ENCODE data around the gene ZNF48. TPM values are rescaled to one million over a fixed set of nuclear protein-coding genes. Genes with fewer than 3 reads are reported as not detected.

Gene ZNF48
- 6.3 and 8.0 TPM in 2 replicates for total RNA-seq

DNA sequence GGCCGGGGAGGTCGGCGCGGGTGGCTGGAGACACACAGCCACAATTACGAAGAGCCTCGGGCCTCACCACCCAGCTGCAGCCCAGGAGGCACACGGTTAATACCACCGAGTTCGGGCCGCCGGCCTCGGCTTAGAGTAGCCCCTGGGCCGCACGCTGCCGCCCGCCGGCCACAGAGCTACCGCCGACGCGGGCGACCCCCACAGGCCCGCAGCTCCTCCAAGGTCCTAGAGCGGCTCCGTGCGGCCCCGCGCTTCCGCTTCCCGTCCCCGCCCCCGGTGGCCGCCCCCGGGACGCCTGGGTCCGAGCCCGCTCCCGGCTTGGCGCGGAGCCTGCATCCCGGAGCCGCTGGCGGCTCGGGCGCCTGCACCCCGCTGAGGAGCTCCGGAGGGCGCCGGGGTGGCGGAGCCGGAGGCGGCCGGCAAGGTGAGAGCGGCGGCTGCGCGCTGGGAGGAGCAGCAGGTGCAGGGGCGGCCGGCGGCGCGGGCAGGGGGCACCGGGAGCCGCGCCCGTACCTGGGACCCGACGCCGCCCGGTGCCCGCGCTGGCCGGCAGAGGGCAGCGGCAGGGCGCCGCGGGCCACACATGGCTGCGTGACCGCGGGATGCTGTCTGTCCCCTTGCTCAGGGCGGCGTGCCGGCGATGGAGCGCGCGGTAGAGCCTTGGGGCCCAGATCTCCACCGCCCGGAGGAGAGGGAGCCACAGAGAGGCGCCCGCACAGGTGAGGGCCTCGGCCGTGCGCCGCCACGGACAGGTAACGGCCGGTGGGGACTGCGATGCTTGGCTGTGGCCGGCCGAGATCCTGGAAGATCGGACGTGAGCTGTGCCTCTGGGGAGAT lies at the start of gene ZNF48:
Gene ZNF48 (plus strand): TSS at position 266 of the 837 bp plus-strand sequence. CDS start 375 bp downstream, at position 641.

GRCh38 chr16:30355144-30355953 lies 39.9 kb upstream of the ZNF48 start, which contains the start of gene CD2BP2:
Gene CD2BP2 (minus strand): TSS chr16:30355308. CDS start chr16:30354681, 627 bp downstream.

DNA sequence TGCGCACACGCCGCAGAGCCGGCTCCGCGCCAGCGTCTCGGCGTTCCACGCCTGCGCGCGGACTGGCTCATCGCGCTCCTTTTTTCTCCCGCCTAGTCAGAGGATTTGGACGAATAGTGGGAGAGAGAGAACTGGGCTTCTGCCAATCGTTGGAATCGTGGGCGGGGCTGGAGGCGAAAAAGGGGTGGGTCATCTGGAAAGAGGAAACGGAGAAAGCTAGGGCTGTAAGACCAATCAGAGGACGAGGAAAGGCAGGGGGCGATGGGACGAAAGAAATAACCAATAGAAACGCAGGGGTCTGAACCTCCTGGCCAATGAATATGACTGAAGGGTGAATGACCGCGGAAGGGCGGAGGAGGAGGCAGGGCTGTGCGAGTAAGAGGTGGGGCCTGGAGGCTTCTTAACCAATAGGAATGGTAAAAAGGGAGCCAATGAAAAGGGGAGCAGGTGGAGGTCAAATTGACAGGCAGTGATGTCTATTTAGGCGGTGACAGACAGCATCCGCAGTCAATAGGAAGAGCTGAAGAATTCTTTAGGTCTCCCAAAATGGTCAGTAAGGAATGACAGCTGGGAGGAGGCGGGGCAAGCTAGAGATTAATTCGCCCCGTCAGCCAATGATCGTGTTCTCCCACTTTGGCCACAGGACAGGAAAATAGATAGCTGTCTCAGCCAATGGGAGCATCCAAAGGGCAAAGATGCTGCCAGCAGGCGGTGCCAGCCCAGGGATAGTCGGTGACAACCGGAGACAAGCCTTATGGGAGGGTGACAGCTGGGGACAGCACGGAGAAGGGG lies 24.6 kb upstream of the ZNF48 start, which contains the start of gene TBC1D10B:
Gene TBC1D10B (minus strand): TSS at position 39 of the 792 bp plus-strand sequence. CDS start 311 bp downstream, outside the sequence.

DNA sequence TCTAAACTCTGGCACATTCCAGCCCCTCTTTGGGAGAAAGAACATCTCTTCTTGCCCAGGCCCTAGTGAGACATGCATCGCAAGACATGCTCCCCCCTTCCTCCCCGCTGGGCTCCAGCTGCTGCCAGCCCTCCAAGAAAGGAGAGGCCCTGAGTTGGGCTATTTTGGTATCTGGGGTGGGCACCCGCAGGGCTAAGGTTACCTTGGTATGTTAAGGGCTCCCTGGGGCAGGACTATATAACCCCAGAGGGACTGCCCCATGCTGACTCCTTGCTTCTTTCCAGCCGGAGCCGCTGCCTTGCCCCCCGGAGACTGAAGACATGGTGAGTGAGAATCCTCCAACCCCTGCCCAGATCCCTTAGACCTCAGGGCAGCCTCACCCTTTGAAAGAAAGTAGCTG lies 20.7 kb upstream of the ZNF48 start, which contains the start of gene MYL11:
Gene MYL11 (plus strand): TSS at position 265 of the 400 bp plus-strand sequence. CDS start 56 bp downstream, at position 321.

DNA sequence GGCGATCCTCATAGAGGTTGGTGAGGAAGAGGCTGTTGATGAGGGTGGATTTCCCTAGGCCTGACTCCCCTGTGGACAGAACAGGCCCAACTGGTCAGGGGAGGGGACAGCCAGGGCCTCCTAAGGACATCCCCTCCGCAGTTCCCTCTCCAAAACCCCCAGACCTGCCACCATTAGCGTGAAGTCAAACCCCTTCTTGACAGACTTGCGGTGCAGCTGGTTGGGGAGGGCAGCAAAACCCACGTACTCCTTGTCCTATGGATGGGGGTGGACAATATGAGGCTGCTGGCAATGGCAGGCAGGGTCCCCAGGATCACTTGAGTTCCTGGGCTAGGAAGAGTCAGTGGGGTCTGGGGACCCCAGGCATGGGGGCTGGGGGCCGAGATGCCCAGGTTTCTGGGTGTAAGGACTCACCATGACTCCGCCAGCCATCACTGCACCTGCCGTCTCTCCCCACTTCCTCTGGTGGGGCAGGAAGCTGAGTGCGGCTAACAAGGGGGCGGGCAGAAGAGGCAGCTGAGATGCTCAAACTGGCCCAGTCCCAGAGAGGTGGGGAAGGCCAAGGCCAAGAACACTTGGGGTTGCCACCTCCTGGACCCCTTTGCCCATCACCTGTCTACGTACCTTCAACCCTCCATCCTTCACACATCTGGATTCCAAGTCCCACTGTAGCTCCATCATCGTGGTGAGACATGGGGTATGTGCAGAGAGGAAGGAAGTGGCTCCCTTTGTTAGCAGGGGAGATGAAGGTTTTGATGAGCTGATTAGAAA lies 12.9 kb upstream of the ZNF48 start, which contains the start of gene SEPTIN1:
Gene SEPTIN1 (minus strand): TSS at position 451 of the 771 bp plus-strand sequence. CDS start 19 bp downstream, at position 432.

DNA sequence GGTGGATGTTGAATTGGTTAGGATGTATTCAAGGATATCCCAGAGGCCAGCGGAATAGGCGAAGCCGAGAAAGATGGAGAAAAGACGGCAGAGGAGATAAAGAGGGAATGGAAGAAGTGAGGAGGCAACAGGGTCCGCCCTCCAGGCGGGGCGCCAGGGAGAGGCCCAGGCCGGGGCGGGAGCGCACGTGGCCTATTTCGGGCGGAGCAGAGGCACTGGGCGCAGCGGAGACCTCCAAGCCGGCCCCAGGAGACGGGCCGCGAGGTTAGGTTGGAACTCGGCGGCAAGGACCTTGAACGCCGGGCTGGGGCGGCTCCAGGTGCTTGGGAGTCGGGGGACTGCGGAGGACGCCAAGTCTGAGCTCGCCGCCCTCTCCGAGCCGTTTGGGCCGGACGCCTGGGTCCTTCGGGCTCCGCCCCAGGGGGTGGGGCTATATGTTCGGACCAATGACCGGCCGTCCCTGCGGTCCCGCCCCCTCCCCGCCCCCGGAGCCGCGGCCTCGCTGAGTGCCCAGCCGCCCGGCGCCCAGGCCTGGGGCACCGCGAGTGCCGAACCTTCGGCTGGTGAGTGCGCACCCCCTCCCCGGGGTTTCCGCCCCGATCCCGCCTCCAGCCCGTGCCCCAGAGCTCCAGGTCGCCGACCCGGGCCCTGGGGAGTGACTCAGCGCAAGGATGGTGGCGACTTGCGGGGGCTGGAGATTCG lies 12.0 kb downstream of the ZNF48 start, which contains the start of gene ZNF771:
Gene ZNF771 (plus strand): TSS at position 505 of the 702 bp plus-strand sequence. CDS start 448 bp downstream, outside the sequence.

DNA sequence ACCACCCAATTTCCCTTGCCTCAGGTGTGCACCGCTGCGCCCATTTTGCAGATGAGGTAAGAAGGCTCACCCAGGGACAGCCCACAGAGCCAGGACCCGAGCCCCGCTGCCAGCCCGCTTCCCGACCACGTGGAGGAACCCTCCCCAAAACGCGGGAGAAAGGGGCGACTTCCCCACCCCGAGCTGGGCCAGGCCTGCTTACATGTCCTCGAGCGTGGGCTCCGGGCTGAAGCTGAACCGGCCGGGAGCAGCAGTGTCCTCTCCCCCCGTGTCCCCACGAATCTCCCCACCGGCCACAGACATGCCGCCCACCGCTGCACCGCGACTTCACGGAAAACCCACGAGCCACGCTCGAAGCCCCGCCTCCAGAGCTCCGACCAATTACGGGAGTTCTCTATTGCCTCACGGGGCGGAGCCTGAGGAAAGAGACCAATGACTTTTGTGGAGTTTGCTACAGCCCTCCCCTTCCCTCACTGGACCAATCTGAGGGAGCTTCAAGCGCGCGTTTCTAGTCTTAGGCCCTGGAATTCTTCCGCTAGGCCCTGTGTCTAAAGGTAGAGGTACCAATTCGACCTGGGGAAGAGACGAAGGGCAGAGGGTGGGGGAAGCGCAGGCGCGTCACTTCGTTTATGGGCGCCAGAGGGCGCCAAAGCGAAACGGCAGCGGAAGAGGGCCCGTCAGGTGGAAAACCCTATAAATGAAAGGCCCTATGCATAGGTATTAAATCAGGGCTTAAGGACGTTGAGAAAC lies 34.6 kb downstream of the ZNF48 start, which contains the start of gene DCTPP1:
Gene DCTPP1 (minus strand): TSS at position 353 of the 750 bp plus-strand sequence. CDS start 50 bp downstream, at position 303.

GRCh38 chr16:30445408-30446202 lies 50.4 kb downstream of the ZNF48 start, which contains the start of gene SEPHS2:
Gene SEPHS2 (minus strand): TSS chr16:30445874. CDS start chr16:30445727, 147 bp downstream.

Small RNAs within 50 kb of the gene (small RNA-seq; reads per million reads assigned to genes)
- 7.0 reads per million, percentile 85 among the genes with 10 or more reads in this experiment for gene RF00406

Other genes starting within 250 kb of the ZNF48 start
- 0.49 and 0.73 TPM in 2 replicates for gene CORO1A, start 211.8 kb upstream of the ZNF48 start, total RNA-seq
- 26.1 and 65.0 TPM in 2 replicates for gene BOLA2B, start 201.8 kb upstream of the ZNF48 start, total RNA-seq
- gene SLX1A, start 201.5 kb upstream of the ZNF48 start, total RNA-seq, result 15.9 and 17.8 TPM in 2 replicates
- 3.7 and 3.8 TPM in 2 replicates for gene SULT1A3, start 196.2 kb upstream of the ZNF48 start, total RNA-seq
- gene NPIPB13, start 146.9 kb upstream of the ZNF48 start, total RNA-seq, result 0.65 TPM in 1 of 2 replicates, not detected in the other
- 28.8 and 30.7 TPM in 2 replicates for gene CD2BP2, start 40.1 kb upstream of the ZNF48 start, total RNA-seq
- gene TBC1D10B, start 24.9 kb upstream of the ZNF48 start, total RNA-seq, result 45.1 and 47.4 TPM in 2 replicates
- gene MYL11, start 20.6 kb upstream of the ZNF48 start, total RNA-seq, result not detected in 2 replicates
- 0.12 and 0.32 TPM in 2 replicates for gene SEPTIN1, start 12.9 kb upstream of the ZNF48 start, total RNA-seq
- 10.8 and 11.5 TPM in 2 replicates for gene ZNF771, start 12.2 kb downstream of the ZNF48 start, total RNA-seq
- 7.3 and 8.6 TPM in 2 replicates for gene DCTPP1, start 34.6 kb downstream of the ZNF48 start, total RNA-seq
- gene SEPHS2, start 50.5 kb downstream of the ZNF48 start, total RNA-seq, result 9.1 and 12.0 TPM in 2 replicates
- not detected in 2 replicates for gene ITGAL, start 77.3 kb downstream of the ZNF48 start, total RNA-seq
- gene ZNF768, start 131.1 kb downstream of the ZNF48 start, total RNA-seq, result 31.5 and 32.9 TPM in 2 replicates
- 15.3 and 16.6 TPM in 2 replicates for gene ZNF747, start 139.4 kb downstream of the ZNF48 start, total RNA-seq
- gene ZNF764, start 163.0 kb downstream of the ZNF48 start, total RNA-seq, result 8.6 and 9.7 TPM in 2 replicates
- 7.2 and 12.5 TPM in 2 replicates for gene ZNF688, start 176.3 kb downstream of the ZNF48 start, total RNA-seq
- 11.1 and 15.6 TPM in 2 replicates for gene ZNF785, start 190.3 kb downstream of the ZNF48 start, total RNA-seq
- 13.8 and 17.0 TPM in 2 replicates for gene ZNF689, start 215.0 kb downstream of the ZNF48 start, total RNA-seq

All from hair follicle dermal papilla cell (primary cell).